HepG2 (cell line): ENCODE data around the gene UBAC2. TPM values are rescaled to one million over a fixed set of nuclear protein-coding genes. Genes with fewer than 3 reads are reported as not detected.

Source experiments
- ATAC-seq: fragments of 200-7000 bp; cut with Tn5 transposase; 3 replicates; pipeline ENCODE4 v1.9.1; 2020; ENCODE audit warnings: mild to moderate bottlenecking, moderate library complexity
- BruUV-seq: library from RNA; stranded (reverse); fragments of 400-500 nt; replicated peaks from 2 replicates; lab custom pipeline; 2021; lab: Mats Ljungman, UMichigan
- CTCF ChIA-PET: fragments of 300-600 bp; formaldehyde crosslinking; extraction: SDS; loops from one replicate; lab custom pipeline; 2021; ENCODE audit warnings: low total read pairs, inconsistent platforms, low intra/inter-chr PET ratio; lab: Yijun Ruan, JAX
- POLR2A ChIA-PET: fragments of 350-600 bp; sonication (Branson Sonifier 250); formaldehyde crosslinking; loops from one replicate; lab custom pipeline; 2020; ENCODE audit warnings: antibody characterized with exemption, inconsistent platforms; lab: Yijun Ruan, JAX
- DNase-seq: peaks from one replicate; pipeline ENCODE4 v3.0.0-alpha.2; 2015; ENCODE audit warnings: low spot score
- FAIRE-seq: peaks from 3 replicates; lab custom pipeline; 2011; peaks lifted over from hg19 to GRCh38; lab: Jason Lieb, UNC
- H2AFZ ChIP-seq: one replicate; pipeline ENCODE4 v1.6.1; 2011; ENCODE audit warnings: low read length, inconsistent platforms
- H3K27ac ChIP-seq: fragments of 300-600 bp; 3 replicates; pipeline ENCODE4 v1.8.0; 2011; ENCODE audit warnings: mixed run types, mild to moderate bottlenecking, mixed read lengths, low read length, inconsistent platforms; ENCODE audit not compliant: insufficient read depth; ENCODE audit errors: extremely low read length
- H3K27me3 ChIP-seq, 2 experiments: fragments of 200-600 bp in 1 of 2; 2 replicates in 1 of 2; 3 replicates in 1 of 2; pipeline versions ENCODE4 v1.6.0 to v1.8.0; 2011; ENCODE audit warnings: low read length in 2 of 2, mild to moderate bottlenecking in 2 of 2, moderate library complexity in 2 of 2, inconsistent platforms in 1 of 2; ENCODE audit not compliant: insufficient read depth in 2 of 2, control insufficient read depth in 1 of 2
- H3K36me3 ChIP-seq, 2 experiments: fragments of 200-600 bp in 1 of 2; replicated peaks in 1 of 2; 2 replicates in 1 of 2; 3 replicates in 1 of 2; pipeline versions ENCODE4 v1.5.1 to v1.8.0; 2011; ENCODE audit warnings: low read length in 2 of 2, inconsistent platforms in 1 of 2; ENCODE audit not compliant: insufficient read depth in 2 of 2, control insufficient read depth in 1 of 2
- H3K4me1 ChIP-seq: 2 replicates; pipeline ENCODE4 v1.5.1; 2012; ENCODE audit warnings: low read length, inconsistent platforms; ENCODE audit not compliant: insufficient read depth
- H3K4me2 ChIP-seq: 2 replicates; pipeline ENCODE4 v1.6.0; 2011; ENCODE audit warnings: low read depth, low read length, inconsistent platforms
- H3K4me3 ChIP-seq, 3 experiments: fragments of 200-600 bp in 1 of 3; sonication (generic), shearing (Covaris generic) in 1 of 3; replicated peaks in 1 of 3; 2 replicates each; pipeline ENCODE4 v1.5.1; 2011 to 2016; ENCODE audit warnings: low read length in 3 of 3, inconsistent platforms in 2 of 3, low read depth in 2 of 3, mild to moderate bottlenecking in 2 of 3, control low read depth in 1 of 3, mixed read lengths in 1 of 3; ENCODE audit not compliant: insufficient read depth in 1 of 3
- H3K79me2 ChIP-seq: one replicate; pipeline ENCODE4 v1.6.1; 2011; ENCODE audit warnings: low read length, inconsistent platforms; ENCODE audit not compliant: insufficient read depth
- H3K9ac ChIP-seq: 2 replicates; pipeline ENCODE4 v1.6.0; 2011; ENCODE audit warnings: mild to moderate bottlenecking, low read depth, low read length, inconsistent platforms; ENCODE audit not compliant: insufficient read depth
- H3K9me3 ChIP-seq: 2 replicates; pipeline ENCODE4 v1.5.1; 2012; ENCODE audit warnings: mild to moderate bottlenecking, low read length
- H4K20me1 ChIP-seq: 2 replicates; pipeline ENCODE4 v1.6.0; 2011; ENCODE audit warnings: inconsistent platforms, mild to moderate bottlenecking, low read length, moderate library complexity; ENCODE audit not compliant: insufficient read depth
- CAMTA2 ChIP-seq: sonication (generic); formaldehyde crosslinking; IDR thresholded peaks from 2 replicates; pipeline ENCODE4 v1.4.0; 2020; ENCODE audit warnings: mild to moderate bottlenecking, missing genetic modification reagents, borderline replicate concordance
- HDAC6 ChIP-seq: fragments of 200-600 bp; sonication (generic); IDR thresholded peaks from 2 replicates; pipeline ENCODE4 v1.7.0; 2017; ENCODE audit warnings: mild to moderate bottlenecking, antibody characterized with exemption, low read length, low read depth
- HOXA3 ChIP-seq: sonication (generic); formaldehyde crosslinking; IDR thresholded peaks from 2 replicates; pipeline ENCODE4 v1.5.0; 2020; ENCODE audit warnings: missing genetic modification reagents
- NBN ChIP-seq: fragments of 450-650 bp; conservative IDR thresholded peaks from 2 replicates; pipeline ENCODE4 v1.6.1; 2017
- SMARCC2 ChIP-seq: fragments of 450-650 bp; IDR thresholded peaks from 2 replicates; pipeline ENCODE4 v1.6.1; 2017; ENCODE audit warnings: antibody characterized with exemption, mild to moderate bottlenecking
- TEAD2 ChIP-seq: sonication (generic); formaldehyde crosslinking; IDR thresholded peaks from 2 replicates; pipeline ENCODE4 v1.9.0; 2021; ENCODE audit warnings: missing genetic modification reagents
- ZNF414 ChIP-seq: sonication (generic); formaldehyde crosslinking; IDR thresholded peaks from 2 replicates; pipeline ENCODE4 v1.5.0; 2020; ENCODE audit warnings: missing genetic modification reagents
- ZNF430 ChIP-seq: sonication (generic); formaldehyde crosslinking; IDR thresholded peaks from 2 replicates; pipeline ENCODE4 v1.9.0; 2021; ENCODE audit warnings: mild to moderate bottlenecking, missing genetic modification reagents
- ZNF468 ChIP-seq: sonication (generic); formaldehyde crosslinking; IDR thresholded peaks from 2 replicates; pipeline ENCODE4 v1.8.0; 2022; ENCODE audit warnings: mild to moderate bottlenecking, moderate library complexity, missing genetic modification reagents
- ZNF549 ChIP-seq: sonication (generic); formaldehyde crosslinking; IDR thresholded peaks from 2 replicates; pipeline ENCODE4 v1.5.0; 2020; ENCODE audit warnings: missing genetic modification reagents
- ZNF646 ChIP-seq: sonication (generic); formaldehyde crosslinking; IDR thresholded peaks from 2 replicates; pipeline ENCODE4 v1.9.0; 2021; ENCODE audit warnings: mild to moderate bottlenecking, missing genetic modification reagents
- ZNF776 ChIP-seq: sonication (generic); formaldehyde crosslinking; IDR thresholded peaks from 2 replicates; pipeline ENCODE4 v1.4.0; 2020; ENCODE audit warnings: mild to moderate bottlenecking, missing genetic modification reagents
- WGBS: methylation state at CpG from one replicate; pipeline ENCODE4 v1.1.6; 2017; ENCODE audit warnings: low lambda C conversion rate; 5-methylcytosine and 5-hydroxymethylcytosine counted together
- in situ Hi-C: cut with HindIII; loops from 2 replicates; pipeline ENCODE4 v1.10.0; 2017; ENCODE audit warnings: low pct_unique_long_range_greater_than_20kb; ENCODE audit not compliant: extremely low pct_ligation_motif_present
- intact Hi-C: fragments of 100-400 bp; cut with micrococcal nuclease; formaldehyde crosslinking; loops from one replicate; pipeline ENCODE4 v1.10.0; 2022; ENCODE audit not compliant: unreplicated experiment
- polyA plus RNA-seq, 8 experiments: library from polyadenylated mRNA; depleted of rRNA in 3 of 8; stranded (reverse) in 7 of 8; unstranded in 1 of 8; fragments of >200 nt; fragmentation: Illumina TruSeq in 4 of 8; extraction: Trizol in 4 of 8; gene quantifications; 2 replicates each; pipeline versions ENCODE4 v1.2.1 to v1.2.3, GENCODE V29; 2011 to 2016; ENCODE audit warnings: low read depth in 4 of 8, missing spikeins in 1 of 8, mixed read lengths in 1 of 8; ENCODE audit not compliant: insufficient read depth in 1 of 8
- total RNA-seq, 5 experiments: library from RNA; depleted of rRNA; stranded (reverse); fragments of >200 nt; fragmentation: Illumina TruSeq; extraction: Trizol; gene quantifications; 2 replicates each; pipeline ENCODE4 v1.2.3, GENCODE V29; 2016; ENCODE audit warnings: low read depth in 1 of 5

UBAC2 gene
- total and polyA plus RNA-seq, 2 of the 13 experiments (the other 11 are each of a cell fraction or from before 2014, with no cell fraction given): 61.3 to 80.8 TPM

- no peak for DNase-seq
- ChIA-PET CTCF (no interaction called here), POLR2A (no interaction called here)
- WGBS: 82% methylated on average over 15 of the region's 15 CpGs
- Histone ChIP-seq H4K20me1 (no peaks in the 10 kb centered on the region), H3K4me3 (no peak overlapping the region), H3K36me3 (no peaks in the 10 kb centered on the region), H2AFZ (no peak overlapping the region), H3K9me3 (no peaks in the 10 kb centered on the region), H3K4me2 (no peak overlapping the region), H3K79me2 (no peaks in the 10 kb centered on the region), H3K4me1 (peaks cover 13% of the 10 kb centered on the region), H3K9ac (no peak overlapping the region), H3K27me3 (peaks cover 3 to 19% of the 10 kb centered on the region in 2 experiments; a peak in 4 of 5 replicates), H3K27ac (no peak overlapping the region)
- intact Hi-C loops (no loop called here), in situ Hi-C loops (no loop called here)
- no peak for FAIRE-seq
- no TSS peak for BruUV-seq
- ATAC-seq: no peak
- no peak for TF ChIP-seq TEAD2 (CRISPR knock-in tag)
- no peak for TF ChIP-seq NBN
- no peak for TF ChIP-seq ZNF414 (CRISPR knock-in tag)
- TF ChIP-seq CAMTA2 (CRISPR knock-in tag): no peak
- no peak for TF ChIP-seq ZNF646 (CRISPR knock-in tag)
- no peak for TF ChIP-seq SMARCC2
- no peak for TF ChIP-seq HOXA3 (CRISPR knock-in tag)
- TF ChIP-seq ZNF430 (CRISPR knock-in tag): no peak
- no peak for TF ChIP-seq HDAC6
- TF ChIP-seq ZNF776 (CRISPR knock-in tag): no peak
- TF ChIP-seq ZNF468 (CRISPR knock-in tag): no peak
- no peak for TF ChIP-seq ZNF549 (CRISPR knock-in tag)
These were observed 205.3 kb downstream of the UBAC2 start for GRCh38 chr13:99405966-99406365.
